GM18520 (cell line): ENCODE data around the gene NANOS3.
A peak's percentile ranks its signal among the peaks of the same experiment; 100 is the strongest.

Experiments
- ATAC-seq: cut with Tn5 transposase; IDR thresholded peaks from one replicate; pipeline ENCODE4 v1.9.1; 2021; ENCODE audit not compliant: unreplicated experiment

Gene NANOS3

DNA sequence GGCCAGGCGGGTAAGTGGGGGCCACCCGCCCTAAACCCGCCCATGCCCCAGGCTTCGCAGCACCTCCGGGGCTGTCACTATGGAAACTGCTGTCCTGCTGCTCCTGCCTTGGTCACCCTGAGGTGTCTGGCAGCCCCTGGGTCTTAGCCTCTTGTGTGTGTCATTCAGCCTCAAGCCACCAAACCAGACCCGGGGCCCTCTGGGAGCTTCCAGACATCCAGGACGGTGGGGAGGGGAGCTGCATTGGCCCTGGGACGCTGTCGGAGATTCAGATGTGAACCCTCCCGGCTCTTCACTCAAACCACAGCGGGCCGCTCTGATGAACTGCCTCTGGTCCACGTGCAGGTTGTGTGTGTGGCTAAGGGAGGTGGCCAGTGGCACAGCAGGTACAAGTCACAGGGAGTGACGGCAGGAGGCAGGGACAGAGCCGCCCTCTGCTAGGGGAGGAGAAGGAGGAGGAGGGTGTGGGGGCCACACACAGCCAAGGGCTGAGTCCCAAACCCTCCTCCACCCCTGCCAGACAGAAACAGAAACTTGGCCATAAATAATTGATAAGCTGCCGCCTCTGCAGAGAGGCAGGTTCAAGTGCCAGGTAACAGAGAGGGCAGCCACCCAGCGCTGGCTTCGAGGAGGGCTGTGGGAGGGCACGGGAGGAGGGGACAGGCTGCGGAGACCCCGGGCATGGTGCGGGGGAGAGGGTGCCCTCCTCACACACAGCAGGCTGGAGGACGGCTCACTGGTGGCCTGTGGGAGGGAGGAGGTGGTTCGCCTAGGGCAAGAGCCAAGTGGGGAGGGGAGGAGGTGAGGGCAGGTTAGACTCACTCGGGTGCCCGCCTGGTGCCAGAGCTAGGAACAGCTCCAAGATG, 8.0 kb downstream of the NANOS3 start:
- ATAC-seq: no peak

DNA sequence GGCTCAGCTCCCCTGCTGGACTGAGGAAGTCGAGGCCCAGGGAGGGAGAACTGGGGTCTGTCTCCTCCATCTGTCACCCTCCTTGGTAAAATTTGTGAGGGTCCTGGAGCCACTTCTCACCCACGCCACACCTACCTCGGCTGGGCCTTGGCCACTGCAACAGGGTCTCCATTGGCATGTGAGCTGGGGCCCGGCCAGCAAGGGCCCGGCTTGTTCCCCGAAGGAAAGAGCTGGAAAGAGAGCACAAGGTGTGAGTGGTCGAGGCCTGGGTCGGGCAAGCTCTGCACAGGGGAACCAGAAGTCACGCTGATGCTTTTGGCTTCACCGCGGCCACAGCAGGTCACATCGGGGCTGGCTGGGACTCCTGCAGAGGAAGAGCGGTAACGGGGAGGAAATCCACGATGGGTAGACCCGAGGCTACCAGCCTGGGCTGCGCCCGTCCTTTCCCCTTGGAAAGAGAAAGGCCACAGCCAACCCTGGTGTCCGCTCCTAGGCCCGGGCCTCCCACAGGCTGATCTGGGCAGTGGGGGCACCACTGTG, 9.0 kb downstream of the NANOS3 start:
- ATAC-seq: no peak

DNA sequence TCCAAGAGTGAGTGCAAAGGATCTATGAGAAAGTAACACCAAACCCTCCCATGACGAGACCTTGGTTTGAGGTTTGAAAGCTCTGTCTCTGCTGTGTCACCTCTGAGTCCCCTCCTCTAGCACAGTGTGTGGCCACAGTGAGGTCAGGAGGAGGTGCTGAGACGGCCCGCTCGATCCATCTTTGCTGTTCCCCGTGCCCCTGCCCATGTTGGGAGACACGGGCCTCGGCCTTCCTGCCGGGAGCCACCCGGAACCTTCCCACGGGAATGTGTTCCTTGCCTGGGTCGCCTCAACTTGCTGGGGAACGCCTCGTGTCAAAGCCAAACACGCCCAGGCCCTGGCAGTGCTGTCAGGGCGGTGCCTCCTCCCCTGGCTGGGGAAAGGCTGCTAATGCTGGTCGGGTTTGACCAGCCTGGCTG, 10.1 kb downstream of the NANOS3 start:
- ATAC-seq: no peak

DNA sequence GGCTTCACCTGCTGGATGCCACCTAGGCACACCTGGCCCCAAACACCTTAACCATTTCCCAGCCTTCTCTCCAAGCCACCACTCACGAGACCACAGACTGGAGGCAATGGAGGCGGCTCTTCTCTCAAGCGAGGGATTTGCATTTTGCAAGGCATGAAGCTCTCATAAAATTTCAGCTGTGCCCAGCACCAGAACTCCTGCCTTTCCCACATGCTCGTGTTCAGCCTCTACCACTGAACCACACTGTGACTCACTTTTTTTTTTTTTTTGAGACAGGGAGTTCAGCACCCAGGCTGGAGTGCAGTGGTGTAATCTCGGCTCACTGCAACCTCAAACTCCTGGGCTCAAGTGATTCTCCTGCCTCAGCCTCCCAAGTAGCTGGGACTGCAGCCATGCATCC, 10.6 kb downstream of the NANOS3 start:
- ATAC-seq: no peak

DNA sequence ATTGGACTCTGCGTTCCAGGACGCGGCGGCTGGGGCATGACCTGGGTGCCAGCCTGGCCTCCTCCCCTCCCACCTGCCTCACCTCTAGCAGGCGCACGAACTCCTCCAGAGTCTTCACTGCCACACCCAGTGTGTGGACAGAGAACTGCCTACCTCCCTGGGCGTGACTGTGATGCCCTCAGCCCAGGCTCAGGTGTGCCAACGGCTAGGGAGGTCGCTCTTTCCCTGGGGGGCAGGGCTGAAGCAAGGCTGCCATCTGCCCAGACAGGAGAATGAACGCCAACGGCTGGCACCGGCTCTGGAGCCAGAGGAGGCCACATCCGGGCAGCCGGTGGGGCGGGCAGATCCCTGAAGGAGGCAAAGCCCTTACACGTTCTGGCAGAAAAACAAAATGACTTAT, 11.3 kb downstream of the NANOS3 start:
- no peak for ATAC-seq

DNA sequence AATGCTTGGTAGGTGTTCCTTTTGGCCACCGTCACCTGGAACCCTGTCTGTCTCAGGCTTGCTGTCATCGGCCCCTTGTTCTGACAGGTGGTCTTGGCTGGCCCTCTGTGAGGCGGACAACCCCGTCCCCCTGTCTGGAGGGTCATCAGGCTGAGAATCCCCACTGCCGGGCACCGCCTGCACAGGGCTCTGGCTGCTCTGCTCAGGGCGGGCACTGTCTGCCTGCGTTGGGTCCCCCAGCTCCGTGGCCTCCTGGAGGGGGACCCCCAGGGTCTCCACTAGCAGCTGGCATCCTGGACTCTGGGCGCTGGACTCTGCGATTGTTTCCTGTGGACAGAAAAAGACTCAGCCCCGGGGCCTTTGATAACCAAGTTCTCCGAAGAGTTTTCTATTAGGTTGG, 13.2 kb downstream of the NANOS3 start:
- ATAC-seq: no peak

DNA sequence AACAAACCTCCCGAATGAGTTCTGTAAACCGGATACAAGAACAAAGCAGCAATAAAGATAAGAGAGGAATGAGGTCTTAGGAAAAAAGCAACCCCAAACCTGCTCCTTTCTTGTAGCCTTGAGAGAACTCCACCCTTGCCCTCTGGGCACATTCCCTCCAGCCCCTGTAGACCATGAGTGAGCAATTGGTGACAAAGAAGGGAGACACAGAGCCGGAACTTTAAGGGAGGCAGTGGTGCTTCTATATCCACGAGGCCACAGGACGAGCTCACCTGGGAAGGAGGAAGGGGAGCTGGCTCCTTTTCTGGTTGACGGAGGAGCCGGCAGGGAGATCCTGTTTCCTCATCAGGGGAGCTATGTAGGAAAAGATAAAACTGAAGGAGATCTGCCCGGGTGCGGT, 15.9 kb downstream of the NANOS3 start:
- ATAC-seq: no peak

DNA sequence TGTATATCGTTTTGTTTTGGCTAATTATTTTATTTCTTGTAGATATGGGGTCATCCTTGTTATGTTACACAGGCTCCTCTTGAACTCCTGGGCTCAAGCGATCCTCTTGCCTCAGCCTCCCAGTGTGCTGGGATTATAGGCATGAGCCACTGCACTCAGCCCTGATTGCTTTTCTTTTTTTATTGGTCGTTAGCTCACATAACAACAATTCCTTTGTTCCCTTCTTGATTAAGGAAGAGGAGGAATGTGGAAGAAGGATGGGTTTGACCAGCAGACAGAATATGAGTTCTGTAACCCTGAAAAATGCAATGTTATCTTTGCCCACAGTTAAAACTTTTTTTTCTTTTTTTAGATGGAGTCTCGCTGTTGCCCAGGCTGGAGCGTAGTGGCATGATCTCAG, 17.6 kb downstream of the NANOS3 start:
- no peak for ATAC-seq

DNA sequence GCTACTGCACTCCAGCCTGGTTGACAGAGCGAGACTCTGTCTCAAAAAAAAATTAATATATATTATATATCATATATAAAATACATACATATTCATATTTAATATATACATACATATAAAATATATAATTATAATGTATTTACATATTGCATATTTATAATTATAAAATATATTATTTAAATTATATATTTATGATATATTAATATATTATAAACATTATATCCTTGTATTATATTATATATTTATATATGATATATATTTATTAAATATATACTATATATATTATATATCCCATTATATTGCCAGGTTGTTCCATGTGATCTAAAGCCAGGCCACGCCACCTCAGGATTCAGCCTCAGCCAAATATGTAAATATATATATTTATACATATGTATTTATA, 19.3 kb downstream of the NANOS3 start:
- no peak for ATAC-seq

DNA sequence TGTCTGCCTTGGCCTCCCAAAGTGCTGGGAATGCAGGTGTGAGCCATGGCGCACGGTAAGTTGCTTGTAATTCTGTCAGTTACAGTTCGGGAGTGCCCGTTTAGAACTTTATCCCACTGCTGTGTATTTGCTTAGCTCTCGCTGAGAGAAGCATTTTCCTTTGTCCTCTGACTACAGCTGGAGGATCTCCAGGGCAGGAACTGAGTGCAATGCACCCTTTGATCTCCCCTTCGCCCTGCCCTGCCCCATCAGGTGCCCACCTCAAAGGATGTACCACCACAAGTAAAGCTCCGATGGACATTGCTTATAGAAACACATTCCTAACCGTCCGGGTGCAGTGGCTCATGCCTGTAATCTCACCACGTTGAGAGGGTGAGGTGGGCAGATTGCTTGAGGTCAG, 22.5 kb downstream of the NANOS3 start:
- ATAC-seq: no peak

DNA sequence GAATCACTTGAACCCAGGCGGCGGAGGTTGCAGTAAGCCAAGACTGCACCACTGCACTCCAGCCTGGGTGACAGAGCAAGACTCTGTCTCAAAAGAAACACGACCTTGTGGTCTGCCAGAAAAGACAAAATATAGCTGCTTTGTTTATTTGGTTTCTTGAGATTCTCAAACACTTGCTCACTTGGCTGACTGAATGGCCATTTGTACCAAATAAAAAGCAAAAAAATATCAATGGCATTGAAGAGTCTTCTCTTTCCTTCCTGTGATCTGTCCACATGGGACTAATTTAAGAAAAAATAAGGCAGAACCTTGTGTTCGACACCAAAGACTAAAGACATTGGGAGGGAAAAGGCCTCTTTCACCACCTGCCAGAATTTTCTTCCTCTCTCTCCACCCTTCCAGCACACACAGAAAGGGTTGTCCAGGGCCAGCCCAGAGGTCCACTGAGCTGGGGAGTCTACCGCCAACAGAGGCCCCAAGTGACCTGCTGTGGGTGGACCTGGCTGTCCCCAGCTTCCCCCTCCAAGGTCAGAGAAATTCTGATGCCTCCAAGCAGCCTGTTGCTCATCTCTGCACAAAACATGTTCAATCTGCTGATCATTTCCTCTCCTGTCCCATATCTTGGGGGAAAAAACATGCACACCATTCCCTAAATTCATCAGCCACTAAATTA, 23.1 kb downstream of the NANOS3 start:
- no peak for ATAC-seq

DNA sequence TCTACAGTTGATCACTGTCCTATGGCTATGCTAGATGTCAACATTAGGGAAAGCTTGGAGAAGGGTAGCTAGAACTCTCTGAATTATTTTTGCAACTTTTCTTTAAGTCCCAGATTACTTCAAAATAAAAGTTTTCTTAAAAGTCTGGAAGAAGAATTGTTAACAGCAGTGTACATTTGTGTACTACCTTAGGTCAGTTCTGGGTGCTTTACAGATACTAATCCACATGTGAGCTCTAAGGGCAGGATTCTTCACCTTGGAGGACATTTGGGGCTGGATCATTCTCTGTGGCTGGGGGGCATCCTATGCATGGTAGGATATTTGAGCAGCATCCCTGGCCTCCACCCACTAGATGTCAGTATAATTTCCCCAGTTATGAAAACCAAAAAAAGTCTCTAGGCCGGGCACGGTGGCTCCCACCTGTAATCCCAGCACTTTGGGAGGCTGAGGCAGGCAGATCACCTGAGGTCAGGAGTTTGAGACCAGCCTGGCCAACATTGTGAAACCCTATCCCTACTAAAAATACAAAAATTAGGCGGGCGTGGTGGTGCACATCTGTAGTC, 26.1 kb downstream of the NANOS3 start:
- no peak for ATAC-seq

DNA sequence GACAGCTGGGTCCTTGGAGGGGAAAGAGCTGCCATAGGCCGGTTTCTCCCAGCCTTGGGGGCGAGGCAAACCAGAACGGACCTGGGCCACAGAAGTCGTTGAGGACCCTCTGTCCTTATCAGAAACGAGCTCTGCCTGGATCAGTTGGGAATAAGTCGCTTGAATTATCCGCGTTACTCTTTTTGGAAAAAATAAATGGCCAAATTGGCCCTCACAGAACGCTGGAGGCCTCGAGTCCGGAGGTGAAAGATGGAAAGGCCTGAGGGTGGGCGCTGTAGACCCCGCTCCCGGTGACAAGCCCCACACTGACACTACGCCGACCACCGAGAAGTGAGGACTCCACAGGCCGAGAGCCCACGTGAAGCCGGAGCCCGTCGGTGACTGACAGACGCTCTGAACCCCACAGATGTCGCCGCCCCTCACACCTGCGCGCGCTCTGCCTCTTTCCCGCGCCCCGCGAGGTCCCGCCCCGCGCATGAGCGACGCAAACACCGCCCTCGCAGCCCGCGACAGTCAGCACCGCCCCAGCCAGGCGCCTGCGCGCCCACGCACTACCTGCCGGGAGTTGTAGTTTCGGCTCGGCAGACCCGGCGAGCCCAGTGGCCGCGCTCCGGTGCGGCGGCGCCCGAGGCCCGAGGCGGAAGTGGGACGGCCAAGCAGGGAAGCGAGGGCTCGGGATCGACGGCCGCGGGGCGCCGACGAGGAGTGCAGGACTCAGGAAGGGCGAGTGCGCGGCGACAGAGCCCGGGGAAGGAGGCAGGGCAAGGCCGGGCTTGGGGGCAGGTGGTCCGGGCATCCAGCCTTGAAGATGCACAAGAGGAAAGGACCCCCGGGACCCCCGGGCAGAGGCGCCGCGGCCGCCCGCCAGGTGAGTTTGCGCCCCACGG, 28.9 kb downstream of the NANOS3 start, which contains the start of the genes BRME1 and CC2D1A:
Gene BRME1, minus strand, starts transcription at position 484 of the 887 bp plus-strand sequence. CDS start 1,225 bp downstream, outside the sequence.
Gene CC2D1A, plus strand, starts transcription at position 568 of the 887 bp plus-strand sequence. Its CDS starts 241 bp downstream, at position 809.
- peak; percentile 88 for ATAC-seq

DNA sequence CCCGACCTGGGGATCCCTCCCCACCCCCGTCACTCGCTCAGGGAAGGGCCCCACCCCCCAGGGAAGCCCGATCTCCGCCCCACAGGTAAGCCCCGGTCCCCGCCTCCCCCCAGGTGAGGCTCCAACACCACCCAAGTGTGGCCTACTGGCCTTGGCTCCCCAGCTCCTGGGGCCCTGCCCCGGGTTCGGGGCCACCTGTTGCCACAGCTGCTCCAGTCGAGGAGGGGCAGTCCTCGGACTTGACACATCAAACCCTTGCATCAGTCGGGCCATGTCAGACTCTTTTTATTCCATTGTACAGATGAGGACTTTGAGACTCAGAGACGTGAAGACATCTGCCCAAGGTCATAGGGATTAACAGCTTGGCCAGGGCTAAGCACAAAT, 29.6 kb downstream of the NANOS3 start:
- no peak for ATAC-seq

DNA sequence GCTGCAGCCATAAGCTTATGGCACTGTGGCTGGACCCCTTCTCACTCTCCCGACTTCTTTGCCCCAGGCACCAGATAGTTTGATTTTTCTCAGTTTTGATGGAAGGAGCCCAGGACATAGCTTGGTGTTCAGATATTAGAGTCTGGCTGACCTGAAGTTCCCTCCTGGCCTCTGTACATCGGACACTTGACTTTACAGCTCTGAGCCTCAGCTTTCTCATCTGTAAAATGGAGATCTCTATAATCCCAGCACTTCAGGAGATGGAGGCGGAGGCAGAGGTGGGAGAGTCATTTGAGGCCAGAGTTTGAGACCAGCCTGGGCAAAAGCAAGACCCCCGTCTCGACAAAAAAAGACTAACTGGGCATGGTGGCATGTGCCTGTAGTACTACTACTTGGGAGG, 30.0 kb downstream of the NANOS3 start:
- ATAC-seq: no peak

DNA sequence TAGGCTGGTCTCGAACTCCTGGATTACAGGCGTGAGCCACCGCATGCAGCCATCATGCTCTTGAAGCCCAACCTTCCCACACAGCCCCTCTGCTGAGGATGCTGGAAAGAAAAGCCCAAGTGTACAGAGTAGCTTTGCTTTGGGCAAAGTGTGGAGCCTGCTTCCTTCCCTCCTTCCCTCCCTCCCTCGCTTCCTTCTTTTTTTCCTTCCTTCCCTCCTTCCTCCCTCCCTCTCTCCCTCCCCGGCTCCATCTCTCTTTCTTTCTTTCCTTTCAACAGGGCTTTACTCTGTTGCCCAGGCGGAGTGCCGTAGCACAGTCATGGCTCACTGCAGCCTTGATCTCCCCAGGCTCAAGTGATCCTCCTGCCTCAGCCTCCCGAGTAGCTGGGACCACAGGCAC, 31.7 kb downstream of the NANOS3 start:
- ATAC-seq: no peak

DNA sequence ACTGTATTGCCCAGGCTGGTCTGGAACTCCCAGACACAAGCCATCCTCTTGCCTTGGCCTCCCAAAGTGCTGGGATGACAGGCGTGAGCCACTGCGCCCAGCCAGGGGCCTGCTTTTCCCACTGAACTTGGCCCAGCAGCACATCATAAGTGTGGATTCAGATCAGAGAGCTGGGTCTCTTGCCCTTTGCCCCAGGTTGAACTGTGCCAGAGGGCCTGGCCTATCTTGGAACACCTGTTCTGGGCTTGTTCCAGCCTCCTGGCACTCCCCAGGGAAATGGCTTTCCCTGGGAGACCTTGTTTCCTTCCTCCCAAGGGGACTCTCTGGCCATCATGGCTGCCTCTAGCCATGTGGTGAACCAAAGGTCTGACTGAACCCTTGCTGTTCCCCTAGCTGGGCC, 32.5 kb downstream of the NANOS3 start:
- ATAC-seq: no peak

DNA sequence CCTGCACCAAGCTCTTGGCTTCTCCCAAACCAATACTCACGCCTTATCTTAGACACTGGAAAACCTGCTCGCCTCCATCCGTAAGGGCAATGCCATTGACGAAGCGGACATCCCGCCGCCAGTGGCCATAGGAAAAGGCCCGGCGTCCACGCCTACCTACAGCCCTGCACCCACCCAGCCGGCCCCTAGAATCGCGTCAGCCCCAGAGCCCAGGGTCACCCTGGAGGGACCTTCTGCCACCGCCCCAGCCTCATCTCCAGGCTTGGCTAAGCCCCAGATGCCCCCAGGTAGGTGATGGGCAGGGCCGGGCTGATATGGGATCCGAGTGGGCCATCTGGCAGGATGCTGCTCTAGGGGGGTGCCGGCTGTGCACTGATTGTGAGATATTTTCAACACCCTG, 36.4 kb downstream of the NANOS3 start:
- ATAC-seq: no peak

DNA sequence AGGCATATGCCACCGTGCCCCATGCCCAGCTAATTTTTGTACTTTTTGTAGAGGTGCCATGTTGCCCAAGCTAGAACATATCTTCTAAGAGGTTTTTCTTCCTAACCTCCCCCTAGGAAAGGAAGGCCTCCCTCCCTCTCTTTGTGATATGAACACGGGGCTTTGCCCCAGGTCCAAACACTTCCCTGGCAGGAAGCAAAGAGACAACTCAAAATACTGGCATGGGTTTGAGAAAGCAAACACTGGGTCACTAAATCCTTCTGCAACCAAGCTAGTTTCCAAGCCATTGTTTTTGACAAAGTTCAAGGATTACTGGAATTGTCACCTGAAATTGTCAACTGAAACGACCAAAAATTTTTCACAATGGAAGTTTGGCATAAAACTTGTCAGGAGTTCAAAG, 37.8 kb downstream of the NANOS3 start:
- no peak for ATAC-seq

DNA sequence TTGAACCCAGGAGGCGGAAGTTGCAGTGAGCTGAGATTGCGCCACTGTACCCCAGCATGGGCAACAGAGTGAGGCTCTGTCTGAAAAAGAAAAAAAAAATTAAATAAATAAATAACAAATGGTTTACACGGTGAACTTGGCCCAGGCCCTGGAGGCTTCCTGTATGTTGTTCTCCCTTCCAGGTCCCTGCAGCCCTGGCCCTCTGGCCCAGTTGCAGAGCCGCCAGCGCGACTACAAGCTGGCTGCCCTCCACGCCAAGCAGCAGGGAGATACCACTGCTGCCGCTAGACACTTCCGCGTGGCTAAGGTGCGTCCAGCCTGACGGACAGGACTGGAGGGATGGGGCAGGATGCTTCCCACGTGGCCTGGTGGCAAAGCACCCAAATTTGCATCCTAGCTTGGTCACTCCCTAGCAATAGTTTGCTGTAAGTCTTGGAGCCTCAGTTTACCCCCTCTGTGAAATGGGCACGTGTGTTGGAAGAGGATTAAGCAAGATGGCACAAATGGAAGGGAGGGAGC, 41.0 kb downstream of the NANOS3 start:
- ATAC-seq: no peak
